CD4-positive, alpha-beta memory T cell (primary cell): ENCODE data around the gene SYNPO. TPM values are rescaled to one million over a fixed set of nuclear protein-coding genes. Genes with fewer than 3 reads are reported as not detected.

ENCODE experiments used
- CTCF ChIA-PET: fragments of 350-600 bp; sonication (Branson Sonifier 250); formaldehyde crosslinking; loops from one replicate; lab custom pipeline; 2021; ENCODE audit warnings: inconsistent platforms; ENCODE audit not compliant: partially characterized antibody; lab: Charles Lee
- POLR2A ChIA-PET: fragments of 350-600 bp; sonication (Branson Sonifier 250); formaldehyde crosslinking; loops from one replicate; lab custom pipeline; 2021; ENCODE audit not compliant: partially characterized antibody; lab: Charles Lee
- DNase-seq, 5 donors: peaks; one replicate each; pipeline versions ENCODE4 v3.0.0 to v3.0.0-alpha.2; 2020 to 2022; ENCODE audit warnings: mixed read lengths in 1 of 5
- H3K27ac ChIP-seq: one replicate; pipeline ENCODE4 v1.7.0; 2013; ENCODE audit warnings: low read depth, low read length
- H3K27me3 ChIP-seq: 2 replicates; pipeline ENCODE4 v1.7.0; 2013; ENCODE audit warnings: mild to moderate bottlenecking, low read length, moderate library complexity; ENCODE audit not compliant: insufficient read depth
- H3K36me3 ChIP-seq: 2 replicates; pipeline ENCODE4 v1.7.0; 2013; ENCODE audit warnings: mild to moderate bottlenecking, low read length, moderate library complexity; ENCODE audit not compliant: insufficient read depth
- H3K4me1 ChIP-seq: 2 replicates; pipeline ENCODE4 v1.7.0; 2013; ENCODE audit warnings: mild to moderate bottlenecking, low read length, moderate library complexity; ENCODE audit not compliant: insufficient read depth
- H3K4me3 ChIP-seq, 2 donors: one replicate each; pipeline ENCODE4 v1.7.0; 2013; ENCODE audit warnings: low read length in 2 of 2, mild to moderate bottlenecking in 1 of 2
- H3K9me3 ChIP-seq, 2 donors: one replicate each; pipeline ENCODE4 v1.7.0; 2013; ENCODE audit warnings: low read length in 2 of 2, control low read depth in 1 of 2; ENCODE audit not compliant: control insufficient read depth in 1 of 2
- H3K27ac Mint-ChIP-seq, 7 donors: one replicate each; pipeline ENCODE4 v1.8.0; 2020 to 2021; ENCODE audit warnings: mixed read lengths in 7 of 7, mild to moderate bottlenecking in 6 of 7, inconsistent platforms in 3 of 7, moderate library complexity in 3 of 7
- H3K27me3 Mint-ChIP-seq, 2 donors: one replicate each; pipeline ENCODE4 v1.8.0; 2020 to 2021; ENCODE audit warnings: mixed read lengths in 2 of 2
- H3K36me3 Mint-ChIP-seq, 2 donors: one replicate each; pipeline ENCODE4 v1.8.0; 2020 to 2021; ENCODE audit warnings: mixed read lengths in 2 of 2, inconsistent platforms in 1 of 2, mild to moderate bottlenecking in 1 of 2
- H3K4me1 Mint-ChIP-seq, 4 donors: one replicate each; pipeline ENCODE4 v1.8.0; 2020 to 2021; ENCODE audit warnings: mixed read lengths in 4 of 4, mild to moderate bottlenecking in 1 of 4
- H3K4me3 Mint-ChIP-seq, 8 donors: one replicate each; pipeline ENCODE4 v1.8.0; 2020 to 2021; ENCODE audit warnings: mixed read lengths in 8 of 8, mild to moderate bottlenecking in 7 of 8, moderate library complexity in 6 of 8, inconsistent platforms in 3 of 8
- H3K9me3 Mint-ChIP-seq, 8 donors: one replicate each; pipeline ENCODE4 v1.8.0; 2020 to 2021; ENCODE audit warnings: mixed read lengths in 8 of 8, mild to moderate bottlenecking in 5 of 8, inconsistent platforms in 3 of 8, moderate library complexity in 1 of 8
- intact Hi-C: fragments of 100-400 bp; cut with micrococcal nuclease; formaldehyde crosslinking; loops from one replicate; pipeline ENCODE4 v1.15.1; 2023
- polyA plus RNA-seq, 2 donors: library from polyadenylated mRNA; unstranded; fragments of 300-500 nt; fragmentation: Illumina TruSeq; gene quantifications; one replicate each; pipeline ENCODE4 v1.2.3, GENCODE V29; 2021
- total RNA-seq, 2 experiments: library from RNA; stranded (reverse); gene quantifications; one replicate each; pipeline ENCODE4 v1.2.3, GENCODE V29; 2021

SYNPO gene
- total and polyA plus RNA-seq, 4 experiments from 2014 or later: 0.06 TPM; not detected in 3

GRCh38 chr5:150608991-150609390, 31.5 kb upstream of the SYNPO start:
- Histone ChIP-seq H3K9me3 (no peaks in the 10 kb centered on the region), H3K27ac (no peak overlapping the region), H3K27me3 (peaks cover 3% of the 10 kb centered on the region), H3K4me3 (no peak overlapping the region), H3K36me3 (no peaks in the 10 kb centered on the region), H3K4me1 (no peaks in the 10 kb centered on the region)
- DNase-seq: no peak
- Mint-ChIP-seq H3K4me3 (no peak overlapping the region), H3K4me1 (no peaks in the 10 kb centered on the region), H3K27ac (no peak overlapping the region), H3K9me3 (no peaks in the 10 kb centered on the region), H3K27me3 (peaks cover 2 to 9% of the 10 kb centered on the region in 2 donors), H3K36me3 (no peaks in the 10 kb centered on the region)
- ChIA-PET POLR2A (no interaction called here), CTCF (no interaction called here)
- intact Hi-C loops: no loop called here

- Histone ChIP-seq H3K36me3 (no peaks in the 10 kb centered on the region), H3K9me3 (no peaks in the 10 kb centered on the region), H3K27ac (no peak overlapping the region), H3K27me3 (peaks cover 3% of the 10 kb centered on the region), H3K4me3 (no peak overlapping the region), H3K4me1 (no peaks in the 10 kb centered on the region)
- no peaks in the 10 kb centered on the region for H3K36me3 Mint-ChIP-seq
- no peak for DNase-seq
- ChIA-PET POLR2A (no interaction called here), CTCF (no interaction called here)
- no peak overlapping the region for H3K27ac Mint-ChIP-seq
- peaks cover 0 to 2% (median 0%) of the 10 kb centered on the region in 4 donors for H3K4me1 Mint-ChIP-seq
- H3K27me3 Mint-ChIP-seq: peaks cover 2 to 4% of the 10 kb centered on the region in 2 donors
- H3K4me3 Mint-ChIP-seq: no peak overlapping the region
- no peaks in the 10 kb centered on the region for H3K9me3 Mint-ChIP-seq
- intact Hi-C loops: no loop called here
Observed at GRCh38 chr5:150609843-150610584, 30.4 kb upstream of the SYNPO start.

DNA sequence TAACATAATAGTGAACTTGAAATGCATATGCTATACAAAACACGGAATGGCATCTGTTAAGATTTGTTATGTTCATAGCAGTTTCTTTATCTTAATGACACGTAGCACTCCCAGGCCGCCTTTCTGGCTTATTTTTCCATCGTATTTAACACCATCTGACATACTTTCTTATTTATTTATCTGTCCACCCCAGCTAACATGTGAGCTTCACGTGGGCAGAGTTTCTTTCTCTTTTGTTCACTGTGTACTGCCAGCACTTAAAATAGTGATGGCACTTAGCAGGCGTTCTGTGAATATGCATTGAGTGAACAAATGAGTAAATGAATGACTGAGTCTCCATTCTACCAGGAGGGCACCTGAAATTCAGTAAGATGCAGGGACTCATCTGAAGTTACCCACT, 29.4 kb upstream of the SYNPO start:
- H3K27me3 Mint-ChIP-seq: peaks cover 0 to 5% of the 10 kb centered on the region in 2 donors
- H3K9me3 ChIP-seq: no peaks in the 10 kb centered on the region
- CTCF ChIA-PET: no interaction called here

DNA sequence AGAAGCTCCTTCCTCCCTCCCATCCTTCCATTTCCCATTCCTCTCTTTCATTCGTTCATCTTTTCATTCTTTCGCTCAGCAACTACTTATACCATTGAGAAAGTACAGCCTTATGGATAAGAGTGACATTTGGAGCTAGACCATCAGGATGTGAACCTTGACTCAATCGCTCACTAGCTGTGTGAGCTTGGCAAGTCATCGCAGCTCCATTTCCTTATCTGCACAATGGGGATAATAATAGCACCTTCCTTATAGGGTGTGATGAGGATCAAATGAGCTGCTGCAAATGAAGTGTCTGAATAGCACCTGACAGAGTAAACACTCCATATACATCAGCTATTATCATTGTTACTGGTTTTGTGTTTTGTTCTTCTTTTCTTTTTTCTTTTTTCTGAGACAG, 28.1 kb upstream of the SYNPO start:
- Histone ChIP-seq H3K4me3 (no peak overlapping the region), H3K27ac (no peak overlapping the region), H3K4me1 (no peaks in the 10 kb centered on the region), H3K27me3 (peaks cover 3% of the 10 kb centered on the region), H3K9me3 (no peaks in the 10 kb centered on the region), H3K36me3 (no peaks in the 10 kb centered on the region)
- intact Hi-C loops: no loop called here
- no peak for DNase-seq
- Mint-ChIP-seq H3K4me1 (peaks cover 0 to 14% (median 2%) of the 10 kb centered on the region in 4 donors), H3K4me3 (no peak overlapping the region), H3K36me3 (no peaks in the 10 kb centered on the region), H3K27ac (no peak overlapping the region), H3K27me3 (peaks cover 0 to 5% of the 10 kb centered on the region in 2 donors), H3K9me3 (no peaks in the 10 kb centered on the region)
- ChIA-PET POLR2A (interaction anchor here (0.6 kb wide), 1 partner anchor 125 kb away, joined by 4 read pairs; no protein-coding TSS in a partner anchor), CTCF (no interaction called here)

More for the DNA sequence above, 29.4 kb upstream of the SYNPO start:
- POLR2A ChIA-PET: no interaction called here
- no peak overlapping the region for H3K4me3 Mint-ChIP-seq
- Histone ChIP-seq H3K27me3 (peaks cover 3% of the 10 kb centered on the region), H3K36me3 (no peaks in the 10 kb centered on the region), H3K27ac (no peak overlapping the region), H3K4me3 (no peak overlapping the region), H3K4me1 (no peaks in the 10 kb centered on the region)
- DNase-seq: no peak
- intact Hi-C loops: no loop called here
- no peaks in the 10 kb centered on the region for H3K36me3 Mint-ChIP-seq
- peaks cover 0 to 9% (median under 1%) of the 10 kb centered on the region in 4 donors for H3K4me1 Mint-ChIP-seq
- H3K9me3 Mint-ChIP-seq: no peaks in the 10 kb centered on the region
- no peak overlapping the region for H3K27ac Mint-ChIP-seq

DNA sequence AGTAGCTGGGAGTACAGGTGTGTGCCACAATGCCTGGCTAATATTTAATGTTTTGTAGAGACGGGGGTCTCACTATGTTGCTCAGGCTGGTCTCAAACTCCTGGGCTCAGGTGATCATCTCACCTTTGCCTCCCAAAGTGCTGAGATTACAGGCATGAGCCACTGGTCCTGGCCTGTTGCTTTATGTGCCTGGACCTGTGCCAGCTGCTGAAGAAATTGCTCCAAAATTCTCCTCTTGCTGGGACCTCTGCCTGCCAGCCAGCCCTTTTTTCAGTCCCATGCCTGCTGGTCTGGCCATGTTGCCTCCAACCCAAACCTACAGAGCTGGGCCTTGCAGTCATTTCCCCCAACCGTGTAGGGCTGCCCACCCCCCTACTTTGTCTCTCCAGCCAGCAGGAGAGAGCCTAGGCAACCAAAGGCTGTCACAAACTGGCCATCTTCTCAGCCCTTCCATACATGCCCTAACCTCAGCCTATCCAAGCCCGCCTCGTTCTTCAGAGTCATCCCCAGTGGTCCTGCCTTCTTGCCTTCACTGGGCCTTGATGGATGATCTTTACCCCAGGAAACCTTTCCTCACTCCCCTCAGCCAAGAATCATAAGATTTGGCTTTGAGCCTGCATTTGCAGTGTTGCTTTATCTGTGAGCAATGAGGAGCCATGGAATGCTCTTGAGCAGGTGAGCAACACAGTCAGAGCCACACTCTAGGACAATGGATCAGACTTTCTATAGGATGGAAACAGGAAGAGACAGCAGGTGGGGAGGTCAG, 27.4 kb upstream of the SYNPO start:
- H3K27me3 Mint-ChIP-seq: peaks cover 0 to 5% of the 10 kb centered on the region in 2 donors
- POLR2A ChIA-PET: no interaction called here
- DNase-seq: no peak
- H3K36me3 ChIP-seq: no peaks in the 10 kb centered on the region
- H3K9me3 Mint-ChIP-seq: no peaks in the 10 kb centered on the region
- H3K4me1 Mint-ChIP-seq: peaks cover 0 to 14% (median 2%) of the 10 kb centered on the region in 4 donors
- no peak overlapping the region for H3K4me3 Mint-ChIP-seq
- H3K4me3 ChIP-seq: no peak overlapping the region
- H3K27ac ChIP-seq: no peak overlapping the region
- CTCF ChIA-PET: no interaction called here
- H3K4me1 ChIP-seq: no peaks in the 10 kb centered on the region
- intact Hi-C loops: no loop called here
- H3K9me3 ChIP-seq: no peaks in the 10 kb centered on the region
- no peaks in the 10 kb centered on the region for H3K36me3 Mint-ChIP-seq
- no peak overlapping the region for H3K27ac Mint-ChIP-seq
- H3K27me3 ChIP-seq: peaks cover 3% of the 10 kb centered on the region

DNA sequence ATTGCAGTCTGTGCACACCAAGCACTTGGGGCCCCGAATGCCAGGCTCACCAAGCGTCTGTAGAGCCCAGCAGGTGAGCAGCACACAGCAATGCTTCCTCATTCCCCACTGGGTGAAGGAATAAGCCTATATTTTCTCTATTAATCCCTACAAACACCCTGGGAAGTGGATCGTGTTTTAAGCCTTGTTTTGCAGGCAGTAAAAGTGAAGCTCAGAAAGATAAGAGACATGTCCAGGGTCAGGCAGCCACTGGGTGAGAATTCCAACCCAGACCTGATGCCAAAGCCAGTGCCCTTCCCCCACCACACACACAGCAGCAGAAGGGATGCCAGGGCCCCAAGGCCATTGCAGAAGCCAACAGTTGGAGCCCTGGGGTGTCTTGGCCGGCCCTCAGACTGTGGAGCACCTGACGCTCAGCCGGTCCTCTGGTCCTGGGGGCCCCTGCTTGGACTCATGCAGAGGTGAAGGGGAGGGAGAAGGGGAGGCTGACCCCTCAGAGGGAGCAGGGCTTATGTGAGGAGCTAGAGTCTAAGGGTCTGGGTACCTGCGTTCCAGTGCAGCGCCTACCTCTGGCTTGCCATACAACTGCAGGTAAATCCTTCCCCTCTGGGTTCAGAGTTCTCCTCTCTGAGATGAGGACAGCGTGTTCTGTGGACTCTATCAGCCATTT, 26.3 kb upstream of the SYNPO start:
- no peak overlapping the region for H3K27ac ChIP-seq
- H3K27me3 ChIP-seq: peaks cover 3% of the 10 kb centered on the region
- Mint-ChIP-seq H3K4me3 (no peak overlapping the region), H3K9me3 (no peaks in the 10 kb centered on the region), H3K27ac (no peak overlapping the region), H3K27me3 (peaks cover 0 to 5% of the 10 kb centered on the region in 2 donors), H3K36me3 (no peaks in the 10 kb centered on the region), H3K4me1 (peaks cover 0 to 14% (median 2%) of the 10 kb centered on the region in 4 donors)
- ChIA-PET POLR2A (no interaction called here), CTCF (no interaction called here)
- no peaks in the 10 kb centered on the region for H3K9me3 ChIP-seq
- intact Hi-C loops: no loop called here
- no peak for DNase-seq
- H3K4me3 ChIP-seq: no peak overlapping the region
- H3K36me3 ChIP-seq: no peaks in the 10 kb centered on the region
- no peaks in the 10 kb centered on the region for H3K4me1 ChIP-seq

DNA sequence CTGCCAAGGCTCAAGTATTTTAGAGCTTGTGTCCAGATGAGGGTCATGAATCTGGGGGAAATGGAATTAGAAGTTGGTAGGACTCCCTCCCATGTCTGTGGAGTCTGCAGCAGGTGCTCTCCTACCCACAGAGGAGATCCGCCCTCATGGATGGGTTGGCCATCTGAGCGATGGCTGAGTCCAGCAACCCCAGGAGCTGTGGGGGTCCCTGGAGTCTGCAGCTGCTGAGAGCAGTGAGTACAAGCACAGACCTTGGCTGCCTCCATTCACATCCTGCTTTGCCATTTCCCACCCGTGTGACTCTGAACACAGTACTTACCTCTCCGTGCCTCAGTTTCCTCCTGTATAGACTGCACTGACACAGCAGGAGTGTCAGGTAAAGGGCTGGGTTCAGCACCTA, 25.8 kb upstream of the SYNPO start:
- ChIA-PET POLR2A (no interaction called here), CTCF (no interaction called here)
- Histone ChIP-seq H3K27ac (no peak overlapping the region), H3K4me1 (no peaks in the 10 kb centered on the region), H3K36me3 (no peaks in the 10 kb centered on the region), H3K9me3 (no peaks in the 10 kb centered on the region), H3K27me3 (peaks cover 3% of the 10 kb centered on the region), H3K4me3 (no peak overlapping the region)
- Mint-ChIP-seq H3K27ac (no peak overlapping the region), H3K4me1 (peaks cover 0 to 14% (median 2%) of the 10 kb centered on the region in 4 donors), H3K4me3 (no peak overlapping the region), H3K9me3 (no peaks in the 10 kb centered on the region), H3K27me3 (peaks cover 0 to 5% of the 10 kb centered on the region in 2 donors), H3K36me3 (no peaks in the 10 kb centered on the region)
- no peak for DNase-seq
- intact Hi-C loops: no loop called here
